SK-N-SH (cell line): Measurements from ENCODE around the gene CSTPP1. TPM values are rescaled to one million over a fixed set of nuclear protein-coding genes. Genes with fewer than 3 reads are reported as not detected.

Source experiments
- CTCF ChIA-PET: fragments of 300-600, 350-600 bp; formaldehyde crosslinking; extraction: SDS; loops from one replicate; lab custom pipeline; 2021; lab: Yijun Ruan, JAX
- POLR2A ChIA-PET: fragments of 350-600 bp; sonication (Branson Sonifier 250); formaldehyde crosslinking; extraction: SDS; loops from one replicate; lab custom pipeline; 2020; ENCODE audit warnings: antibody characterized with exemption, inconsistent platforms; lab: Yijun Ruan, JAX
- DNase-seq: peaks from one replicate; pipeline ENCODE4 v3.0.0; 2012
- H2AFZ ChIP-seq: fragments of 200-600 bp; sonication (generic); 2 replicates; pipeline ENCODE4 v1.8.1; 2016; ENCODE audit warnings: antibody characterized with exemption, mild to moderate bottlenecking, low read depth
- H3F3A ChIP-seq: fragments of 200-600 bp; sonication (generic); replicated peaks from 2 replicates; pipeline ENCODE3; 2016; ENCODE audit warnings: antibody characterized with exemption, mild to moderate bottlenecking; ENCODE audit not compliant: insufficient read depth
- H3K27ac ChIP-seq, 2 experiments: fragments of 200-500 bp in 1 of 2; fragments of 200-600 bp in 1 of 2; sonication (Bioruptor generic) in 1 of 2; sonication (generic), shearing (Covaris generic) in 1 of 2; 2 replicates each; pipeline versions ENCODE4 v1.5.1 to v1.6.1; 2014 to 2016; ENCODE audit warnings: low read depth in 2 of 2, inconsistent platforms in 1 of 2, low read length in 1 of 2, mild to moderate bottlenecking in 1 of 2, mixed read lengths in 1 of 2
- H3K27me3 ChIP-seq: fragments of 200-600 bp; sonication (generic), shearing (Covaris generic); 2 replicates; pipeline ENCODE4 v1.6.1; 2016; ENCODE audit warnings: mixed run types; ENCODE audit not compliant: insufficient read depth
- H3K36me3 ChIP-seq, 2 experiments: fragments of 200-500 bp in 1 of 2; fragments of 200-600 bp in 1 of 2; sonication (Bioruptor generic) in 1 of 2; sonication (generic) in 1 of 2; replicated peaks in 1 of 2; 2 replicates each; pipeline versions ENCODE3 to v1.5.1; 2014 to 2016; ENCODE audit warnings: low read length in 1 of 2, mild to moderate bottlenecking in 1 of 2; ENCODE audit not compliant: insufficient read depth in 2 of 2, control insufficient read depth in 1 of 2
- H3K4me1 ChIP-seq, 2 experiments: fragments of 200-500 bp in 1 of 2; fragments of 200-600 bp in 1 of 2; sonication (Bioruptor generic) in 1 of 2; sonication (generic), shearing (Covaris generic) in 1 of 2; 2 replicates each; pipeline versions ENCODE4 v1.5.1 to v1.6.1; 2014 to 2016; ENCODE audit warnings: low read depth in 1 of 2, low read length in 1 of 2, mixed run types in 1 of 2; ENCODE audit not compliant: insufficient read depth in 2 of 2, control insufficient read depth in 1 of 2
- H3K4me2 ChIP-seq: fragments of 200-600 bp; sonication (generic), shearing (Covaris generic); 2 replicates; pipeline ENCODE4 v1.6.1; 2017; ENCODE audit warnings: mixed run types
- H3K4me3 ChIP-seq, 2 experiments: fragments of 200-500 bp in 1 of 2; fragments of 200-600 bp in 1 of 2; sonication (Bioruptor generic) in 1 of 2; sonication (generic), shearing (Covaris generic) in 1 of 2; 2 replicates each; pipeline versions ENCODE4 v1.5.1 to v1.8.1; 2014 to 2016; ENCODE audit warnings: low read depth in 2 of 2, inconsistent platforms in 1 of 2, low read length in 1 of 2, mild to moderate bottlenecking in 1 of 2, mixed read lengths in 1 of 2, moderate library complexity in 1 of 2
- H3K79me2 ChIP-seq: fragments of 200-600 bp; sonication (generic); 2 replicates; pipeline ENCODE4 v1.8.1; 2017; ENCODE audit warnings: mild to moderate bottlenecking; ENCODE audit not compliant: insufficient read depth
- H3K9ac ChIP-seq: fragments of 200-600 bp; sonication (generic); 2 replicates; pipeline ENCODE4 v1.6.1; 2017; ENCODE audit warnings: mixed run types
- H3K9me2 ChIP-seq: fragments of 200-600 bp; sonication (generic); 2 replicates; pipeline ENCODE4 v1.6.1; 2017; ENCODE audit warnings: mixed run types
- H3K9me3 ChIP-seq: fragments of 200-600 bp; sonication (generic); 2 replicates; pipeline ENCODE4 v1.6.1; 2017; ENCODE audit warnings: mixed run types, mild to moderate bottlenecking, moderate library complexity
- H4K20me1 ChIP-seq: fragments of 200-600 bp; sonication (generic); 2 replicates; pipeline ENCODE4 v1.6.1; 2017; ENCODE audit warnings: mild to moderate bottlenecking, mixed run types; ENCODE audit not compliant: insufficient read depth
- FOSL2 ChIP-seq: IDR thresholded peaks from 2 replicates; pipeline ENCODE4 v1.4.0; 2012; ENCODE audit warnings: low read depth, mild to moderate bottlenecking, moderate library complexity, borderline replicate concordance
- FOXJ3 ChIP-seq: sonication (generic); formaldehyde crosslinking; IDR thresholded peaks from 2 replicates; pipeline ENCODE4 v1.5.1; 2020; ENCODE audit warnings: mild to moderate bottlenecking, missing genetic modification reagents
- FOXM1 ChIP-seq: IDR thresholded peaks from 2 replicates; pipeline ENCODE4 v1.4.0; 2012; ENCODE audit warnings: low read depth, mild to moderate bottlenecking
- GATA2 ChIP-seq: sonication (generic); formaldehyde crosslinking; IDR thresholded peaks from 2 replicates; pipeline ENCODE4 v1.5.0; 2020; ENCODE audit warnings: mild to moderate bottlenecking, missing genetic modification reagents
- NFIC ChIP-seq: IDR thresholded peaks from 2 replicates; pipeline ENCODE4 v1.4.0; 2012; ENCODE audit warnings: borderline replicate concordance
- POLR2AphosphoS5 ChIP-seq: IDR thresholded peaks from 2 replicates; pipeline ENCODE4 v1.6.1; 2012; ENCODE audit warnings: low read depth, low read length
- RAD21 ChIP-seq: IDR thresholded peaks from 2 replicates; pipeline ENCODE4 v1.6.1; 2012; ENCODE audit warnings: mild to moderate bottlenecking, low read length
- RCOR1 ChIP-seq: fragments of 150-350 bp; IDR thresholded peaks from 2 replicates; pipeline ENCODE4 v1.6.1; 2017; ENCODE audit warnings: antibody characterized with exemption, low read length
- RXRA ChIP-seq: IDR thresholded peaks from 2 replicates; pipeline ENCODE4 v1.4.0; 2012; ENCODE audit warnings: low read depth, mild to moderate bottlenecking, borderline replicate concordance
- SIN3A ChIP-seq: IDR thresholded peaks from 2 replicates; pipeline ENCODE4 v1.6.1; 2012; ENCODE audit warnings: low read depth, mild to moderate bottlenecking, low read length, moderate library complexity, borderline replicate concordance
- TCF12 ChIP-seq: IDR thresholded peaks from 2 replicates; pipeline ENCODE4 v1.4.0; 2012
- WGBS: methylation state at CpG from one replicate; pipeline ENCODE4 v1.1.6; 2017; ENCODE audit warnings: low lambda C conversion rate; 5-methylcytosine and 5-hydroxymethylcytosine counted together
- polyA plus RNA-seq, 3 experiments: library from polyadenylated mRNA; depleted of rRNA; stranded (reverse); fragments of >200 nt; gene quantifications; 2 replicates each; pipeline ENCODE4 v1.2.3, GENCODE V29; 2012
- TF ChIP-seq, protein P1 (sequence below): IDR thresholded peaks from 2 replicates; pipeline ENCODE4; 2012
- TF ChIP-seq, protein P2 (sequence below): IDR thresholded peaks from 2 replicates; pipeline ENCODE4 v1.4.0; 2012; ENCODE audit warnings: low read depth, borderline replicate concordance
- TF ChIP-seq, protein P3 (sequence below): fragments of 200-600 bp; sonication (generic); IDR thresholded peaks from 2 replicates; pipeline ENCODE4 v1.6.1; 2017; ENCODE audit warnings: antibody characterized with exemption, mild to moderate bottlenecking, moderate library complexity

Gene CSTPP1
- polyA plus RNA-seq, 1 of the 3 experiments (the other 2 are of a cell fraction), result 85.7 TPM

DNA sequence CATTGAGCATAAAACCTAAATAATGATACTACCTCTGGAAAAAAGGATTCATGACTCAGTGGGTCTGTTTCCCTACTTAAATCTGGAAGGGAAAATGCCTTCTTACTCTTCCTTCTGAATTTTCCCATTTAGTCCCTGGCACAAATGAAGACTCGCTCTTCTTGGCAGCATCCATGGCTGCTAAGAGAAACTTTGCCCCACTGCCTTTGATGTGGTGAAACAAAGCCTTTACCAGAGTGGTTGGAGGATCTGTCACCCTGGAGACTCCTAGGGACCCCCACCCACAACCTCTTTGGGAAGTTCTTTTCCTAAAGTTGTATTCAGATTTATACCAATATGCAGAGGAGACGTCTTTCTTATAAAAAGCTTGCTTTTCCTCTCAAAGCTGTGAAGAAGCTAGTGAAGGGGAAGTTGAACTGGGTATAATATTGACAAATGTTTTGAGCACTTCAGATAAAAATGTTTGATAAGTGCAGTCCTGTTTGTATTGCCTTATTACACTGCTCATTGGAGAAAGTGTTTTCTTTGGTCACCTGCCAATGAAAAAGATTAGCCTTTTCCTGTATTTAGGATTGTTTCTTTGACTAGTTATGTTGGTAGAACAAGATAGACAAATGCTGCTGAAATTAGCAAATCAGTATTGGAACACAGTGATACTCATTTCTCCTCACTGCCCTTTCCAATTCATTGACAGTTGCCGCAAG lies 162.8 kb downstream of the CSTPP1 start:
- no peak overlapping the region for H3K9ac ChIP-seq
- ChIA-PET CTCF (no interaction called here), POLR2A (no interaction called here)
- H4K20me1 ChIP-seq, result no peaks in the 10 kb centered on the region
- DNase-seq, result peak; percentile 39
- peaks cover 8 to 20% of the 10 kb centered on the region in 2 experiments; a peak in 3 of 4 replicates for H3K4me1 ChIP-seq
- TF ChIP-seq NFIC (peak; percentile 35; the same call in 1 of the 2 replicates), GATA2 (CRISPR knock-in tag) (peak; percentile 44; the same call in 1 of the 2 replicates), FOXJ3 (CRISPR knock-in tag) (no peak), TCF12 (peak; percentile 40)
- TF ChIP-seq, protein P1, sequence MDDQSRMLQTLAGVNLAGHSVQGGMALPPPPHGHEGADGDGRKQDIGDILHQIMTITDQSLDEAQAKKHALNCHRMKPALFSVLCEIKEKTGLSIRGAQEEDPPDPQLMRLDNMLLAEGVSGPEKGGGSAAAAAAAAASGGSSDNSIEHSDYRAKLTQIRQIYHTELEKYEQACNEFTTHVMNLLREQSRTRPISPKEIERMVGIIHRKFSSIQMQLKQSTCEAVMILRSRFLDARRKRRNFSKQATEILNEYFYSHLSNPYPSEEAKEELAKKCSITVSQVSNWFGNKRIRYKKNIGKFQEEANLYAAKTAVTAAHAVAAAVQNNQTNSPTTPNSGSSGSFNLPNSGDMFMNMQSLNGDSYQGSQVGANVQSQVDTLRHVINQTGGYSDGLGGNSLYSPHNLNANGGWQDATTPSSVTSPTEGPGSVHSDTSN, result 0 out of 2 replicates have a peak, but pooled peaks have one; percentile 25
- no peaks in the 10 kb centered on the region for H3K9me2 ChIP-seq
- peaks cover 9% of the 10 kb centered on the region for H3F3A ChIP-seq
- H3K4me3 ChIP-seq, result no peak overlapping the region
- no peaks in the 10 kb centered on the region for H3K79me2 ChIP-seq
- H3K9me3 ChIP-seq, result no peaks in the 10 kb centered on the region
- no peaks in the 10 kb centered on the region for H3K36me3 ChIP-seq
- H2AFZ ChIP-seq, result no peak overlapping the region
- peak overlapping the region; percentile 6 to 89; a peak in 2 of 4 replicates for H3K27ac ChIP-seq
- WGBS, result 74% methylated on average over 3 of the region's 3 CpGs
- no peaks in the 10 kb centered on the region for H3K27me3 ChIP-seq
- peak overlapping the region; percentile 10; the same call in 1 of the 2 replicates for H3K4me2 ChIP-seq

DNA sequence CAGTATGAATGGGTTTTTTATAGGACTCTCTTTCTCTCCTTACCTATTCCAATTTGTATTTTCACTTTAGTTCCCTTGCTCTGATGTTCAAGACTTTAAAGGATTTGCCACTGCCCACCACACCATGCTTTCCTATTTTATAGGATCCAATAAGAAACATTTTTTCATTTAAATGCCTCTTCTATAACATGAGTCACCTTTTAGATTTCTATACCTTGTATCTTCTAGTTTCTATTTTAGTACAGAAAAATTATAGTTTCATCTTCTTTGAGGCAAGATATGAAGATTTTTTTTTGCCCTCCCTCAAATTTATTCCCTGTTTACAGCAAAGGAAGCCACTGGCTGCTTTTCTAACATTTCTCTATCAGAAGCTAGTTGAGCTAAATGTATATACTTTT lies 163.4 kb downstream of the CSTPP1 start:
- Histone ChIP-seq H3K79me2 (no peaks in the 10 kb centered on the region), H3K27me3 (no peaks in the 10 kb centered on the region), H2AFZ (no peak overlapping the region), H3K9me2 (no peaks in the 10 kb centered on the region), H3K27ac (peak overlapping the region in 1 of 2 experiments; percentile 89; a peak in 2 of 4 replicates), H3F3A (peaks cover 9% of the 10 kb centered on the region), H3K9ac (no peak overlapping the region), H4K20me1 (no peaks in the 10 kb centered on the region), H3K4me3 (no peak overlapping the region), H3K9me3 (no peaks in the 10 kb centered on the region), H3K4me1 (peaks cover 8 to 23% of the 10 kb centered on the region in 2 experiments; a peak in 3 of 4 replicates), H3K36me3 (no peaks in the 10 kb centered on the region), H3K4me2 (peak overlapping the region; percentile 10; the same call in 1 of the 2 replicates)
- POLR2A ChIA-PET, result no interaction called here
- CTCF ChIA-PET, result no interaction called here
- TF ChIP-seq, protein P1, result no peak
- TF ChIP-seq, protein P2, sequence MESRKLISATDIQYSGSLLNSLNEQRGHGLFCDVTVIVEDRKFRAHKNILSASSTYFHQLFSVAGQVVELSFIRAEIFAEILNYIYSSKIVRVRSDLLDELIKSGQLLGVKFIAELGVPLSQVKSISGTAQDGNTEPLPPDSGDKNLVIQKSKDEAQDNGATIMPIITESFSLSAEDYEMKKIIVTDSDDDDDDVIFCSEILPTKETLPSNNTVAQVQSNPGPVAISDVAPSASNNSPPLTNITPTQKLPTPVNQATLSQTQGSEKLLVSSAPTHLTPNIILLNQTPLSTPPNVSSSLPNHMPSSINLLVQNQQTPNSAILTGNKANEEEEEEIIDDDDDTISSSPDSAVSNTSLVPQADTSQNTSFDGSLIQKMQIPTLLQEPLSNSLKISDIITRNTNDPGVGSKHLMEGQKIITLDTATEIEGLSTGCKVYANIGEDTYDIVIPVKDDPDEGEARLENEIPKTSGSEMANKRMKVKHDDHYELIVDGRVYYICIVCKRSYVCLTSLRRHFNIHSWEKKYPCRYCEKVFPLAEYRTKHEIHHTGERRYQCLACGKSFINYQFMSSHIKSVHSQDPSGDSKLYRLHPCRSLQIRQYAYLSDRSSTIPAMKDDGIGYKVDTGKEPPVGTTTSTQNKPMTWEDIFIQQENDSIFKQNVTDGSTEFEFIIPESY, result no peak
- TF ChIP-seq FOXJ3 (CRISPR knock-in tag) (no peak), RAD21 (no peak), RCOR1 (no peak), RXRA (no peak), SIN3A (no peak), FOSL2 (no peak), TCF12 (no peak), FOXM1 (no peak), POLR2AphosphoS5 (no peak)
- TF ChIP-seq, protein P3, sequence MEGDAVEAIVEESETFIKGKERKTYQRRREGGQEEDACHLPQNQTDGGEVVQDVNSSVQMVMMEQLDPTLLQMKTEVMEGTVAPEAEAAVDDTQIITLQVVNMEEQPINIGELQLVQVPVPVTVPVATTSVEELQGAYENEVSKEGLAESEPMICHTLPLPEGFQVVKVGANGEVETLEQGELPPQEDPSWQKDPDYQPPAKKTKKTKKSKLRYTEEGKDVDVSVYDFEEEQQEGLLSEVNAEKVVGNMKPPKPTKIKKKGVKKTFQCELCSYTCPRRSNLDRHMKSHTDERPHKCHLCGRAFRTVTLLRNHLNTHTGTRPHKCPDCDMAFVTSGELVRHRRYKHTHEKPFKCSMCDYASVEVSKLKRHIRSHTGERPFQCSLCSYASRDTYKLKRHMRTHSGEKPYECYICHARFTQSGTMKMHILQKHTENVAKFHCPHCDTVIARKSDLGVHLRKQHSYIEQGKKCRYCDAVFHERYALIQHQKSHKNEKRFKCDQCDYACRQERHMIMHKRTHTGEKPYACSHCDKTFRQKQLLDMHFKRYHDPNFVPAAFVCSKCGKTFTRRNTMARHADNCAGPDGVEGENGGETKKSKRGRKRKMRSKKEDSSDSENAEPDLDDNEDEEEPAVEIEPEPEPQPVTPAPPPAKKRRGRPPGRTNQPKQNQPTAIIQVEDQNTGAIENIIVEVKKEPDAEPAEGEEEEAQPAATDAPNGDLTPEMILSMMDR, result no peak
- DNase-seq, result no peak
